ENCODE data around the gene KCNMA1. TPM values are rescaled to one million over a fixed set of nuclear protein-coding genes. Genes with fewer than 3 reads are reported as not detected.

KCNMA1 gene
- total and polyA plus RNA-seq, 10 of the 15 experiments (the other 5 are each of a cell fraction or from before 2014, with no cell fraction given) = 8.5 to 77.0 (median 21.3) TPM

DNA sequence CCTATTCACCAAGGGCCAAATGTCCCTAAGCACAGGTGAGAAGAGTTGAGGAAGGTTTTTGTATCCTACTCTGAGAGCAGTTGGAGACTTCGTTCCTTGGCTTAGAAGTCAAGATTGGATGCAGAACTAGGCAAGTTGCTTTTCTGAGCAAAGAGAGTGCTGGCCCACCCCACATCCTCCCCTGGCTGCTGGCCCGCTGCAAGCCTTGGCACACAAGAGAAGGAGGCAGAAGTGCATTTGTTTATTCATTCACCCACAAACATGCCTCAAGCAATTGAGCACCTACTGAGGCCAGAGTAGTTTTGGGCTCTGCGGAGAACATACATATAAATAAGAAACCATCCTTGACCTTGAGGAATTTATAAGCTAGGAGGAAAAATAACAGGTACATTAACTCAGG, 318.9 kb downstream of the KCNMA1 start:
- Histone ChIP-seq H3K4me3 (no peak overlapping the region), H3K4me2 (ENCODE audit: control insufficient read depth, insufficient read depth) (no peak overlapping the region), H3K4me1 (ENCODE audit: control insufficient read depth, insufficient read depth, low read length) (no peaks in the 10 kb centered on the region), H3K9ac (ENCODE audit: control insufficient read depth, insufficient read depth, low read length) (no peak overlapping the region), H3K9me3 (replicated peaks; ENCODE audit: control insufficient read depth, insufficient read depth, low read length) (no peaks in the 10 kb centered on the region), H2AFZ (ENCODE audit: control insufficient read depth, low read depth, low read length) (no peak overlapping the region), H3K27ac (ENCODE audit: control insufficient read depth, insufficient read depth) (no peak overlapping the region), H3K79me2 (ENCODE audit: control insufficient read depth, insufficient read depth, low read length) (no peaks in the 10 kb centered on the region), H3K27me3 (replicated peaks in 1 of 2; ENCODE audit: control insufficient read depth in 2 of 2, insufficient read depth in 2 of 2, low read length in 1 of 2) (no peaks in the 10 kb centered on the region), H3K36me3 (ENCODE audit: control insufficient read depth in 2 of 2, insufficient read depth in 2 of 2, low read length in 1 of 2) (no peaks in the 10 kb centered on the region), H4K20me1 (ENCODE audit: control insufficient read depth, insufficient read depth) (no peaks in the 10 kb centered on the region)
- ChIA-PET RAD21 (ENCODE audit: unreplicated experiment) (no interaction called here), SMC1A (ENCODE audit: uncharacterized antibody, unreplicated experiment) (interaction anchor here (0.6 to 1.2 kb wide), 2 partner anchors 25 to 28 kb away, joined by 3 read pairs; no protein-coding TSS in a partner anchor), POLR2A (no interaction called here), CTCF (no interaction called here)
- BruUV-seq (replicated peaks) = no TSS peak
- FAIRE-seq (no peak), ATAC-seq (no peak), DNase-seq (ENCODE audit: low read depth, low spot score) (no peak)
- TF ChIP-seq ZSCAN29 (IDR thresholded peaks at IDR 0.05) = no peak
- TF ChIP-seq, protein P1, sequence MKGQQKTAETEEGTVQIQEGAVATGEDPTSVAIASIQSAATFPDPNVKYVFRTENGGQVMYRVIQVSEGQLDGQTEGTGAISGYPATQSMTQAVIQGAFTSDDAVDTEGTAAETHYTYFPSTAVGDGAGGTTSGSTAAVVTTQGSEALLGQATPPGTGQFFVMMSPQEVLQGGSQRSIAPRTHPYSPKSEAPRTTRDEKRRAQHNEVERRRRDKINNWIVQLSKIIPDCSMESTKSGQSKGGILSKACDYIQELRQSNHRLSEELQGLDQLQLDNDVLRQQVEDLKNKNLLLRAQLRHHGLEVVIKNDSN (IDR thresholded peaks at IDR 0.05; ENCODE audit: borderline replicate concordance, extremely low read length, insufficient read depth, low read depth, low read length) = no peak
- TF ChIP-seq ZNF274 (IDR thresholded peaks at IDR 0.05; ENCODE audit: insufficient read depth, insufficient read length) = no peak
- no peak for TF ChIP-seq CHD4 (IDR thresholded peaks at IDR 0.05)
- TF ChIP-seq CBX3 (IDR thresholded peaks at IDR 0.05; ENCODE audit: borderline replicate concordance, low read depth) = no peak
- TF ChIP-seq BHLHE40 (IDR thresholded peaks at IDR 0.05; ENCODE audit: borderline replicate concordance in 1 of 2, low read depth in 2 of 2, low read length in 1 of 2) = no peak
- TF ChIP-seq, protein P2, sequence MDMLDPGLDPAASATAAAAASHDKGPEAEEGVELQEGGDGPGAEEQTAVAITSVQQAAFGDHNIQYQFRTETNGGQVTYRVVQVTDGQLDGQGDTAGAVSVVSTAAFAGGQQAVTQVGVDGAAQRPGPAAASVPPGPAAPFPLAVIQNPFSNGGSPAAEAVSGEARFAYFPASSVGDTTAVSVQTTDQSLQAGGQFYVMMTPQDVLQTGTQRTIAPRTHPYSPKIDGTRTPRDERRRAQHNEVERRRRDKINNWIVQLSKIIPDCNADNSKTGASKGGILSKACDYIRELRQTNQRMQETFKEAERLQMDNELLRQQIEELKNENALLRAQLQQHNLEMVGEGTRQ (IDR thresholded peaks at IDR 0.05; ENCODE audit: borderline replicate concordance, low read depth, low read length) = no peak
- TF ChIP-seq TBL1XR1 (IDR thresholded peaks at IDR 0.05; ENCODE audit: low read depth, low read length) = no peak
- TF ChIP-seq DPF2 (IDR thresholded peaks at IDR 0.05) = no peak
- intact Hi-C loops (cut with micrococcal nuclease; ENCODE audit: unreplicated experiment) (no loop called here), in situ Hi-C loops (cut with MboI) (no loop called here)
- WGBS (ENCODE audit: insufficient coverage, insufficient replicate concordance, low lambda C conversion rate, missing lambda C conversion rate) = 58% methylated on average over 3 of the region's 3 CpGs
